ENCODE measurements around the gene APAF1.
"Not testable (repeated sequence)": the region's sequence is repeated elsewhere in the genome, so short reads cannot be mapped to it uniquely, and the experiment has no call there.

Gene APAF1

GRCh38 chr12:98727196-98727595, 82.1 kb downstream of the APAF1 start:
- DNase-seq = no peak

DNA sequence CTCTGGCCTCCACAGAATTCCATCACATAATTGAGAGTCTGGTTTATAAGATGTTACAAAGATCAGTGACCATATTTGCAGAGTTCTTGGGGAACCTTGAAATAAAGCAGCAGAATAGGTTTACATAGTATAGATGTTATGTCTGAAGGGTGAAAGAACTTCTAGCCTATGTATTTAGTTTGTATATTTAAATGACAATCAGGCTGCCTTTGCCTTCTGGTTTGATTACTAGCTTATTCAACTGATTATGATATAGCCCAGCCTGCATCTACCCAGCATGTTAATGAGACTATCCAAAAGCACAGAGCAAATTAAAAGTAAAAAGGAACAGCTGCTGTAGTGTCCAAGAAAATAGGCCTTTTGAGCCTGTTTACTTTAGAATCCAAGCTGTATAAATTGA, 85.3 kb downstream of the APAF1 start:
- DNase-seq = no peak

GRCh38 chr12:98733667-98734350, 88.7 kb downstream of the APAF1 start:
- no peak for DNase-seq

DNA sequence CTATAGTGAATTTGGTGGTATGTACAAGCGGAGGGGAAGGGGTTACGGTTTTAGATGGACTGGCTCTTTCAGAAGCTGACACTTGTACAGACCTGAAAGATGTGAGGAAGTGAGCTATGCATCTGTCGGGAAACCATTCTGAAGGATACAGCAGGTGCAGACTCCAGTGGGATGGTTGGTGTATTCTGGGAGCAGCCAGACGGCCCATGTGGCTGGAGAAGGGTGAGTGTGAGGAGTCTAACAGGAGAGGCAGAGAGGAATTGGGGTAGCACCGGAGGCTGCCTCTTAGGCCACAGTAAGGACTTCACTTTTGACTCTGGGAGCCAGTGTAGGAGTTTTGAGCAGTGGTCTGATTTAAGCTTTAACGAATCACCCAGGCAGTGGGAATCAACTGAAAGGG, 90.7 kb downstream of the APAF1 start:
- no peak for DNase-seq

DNA sequence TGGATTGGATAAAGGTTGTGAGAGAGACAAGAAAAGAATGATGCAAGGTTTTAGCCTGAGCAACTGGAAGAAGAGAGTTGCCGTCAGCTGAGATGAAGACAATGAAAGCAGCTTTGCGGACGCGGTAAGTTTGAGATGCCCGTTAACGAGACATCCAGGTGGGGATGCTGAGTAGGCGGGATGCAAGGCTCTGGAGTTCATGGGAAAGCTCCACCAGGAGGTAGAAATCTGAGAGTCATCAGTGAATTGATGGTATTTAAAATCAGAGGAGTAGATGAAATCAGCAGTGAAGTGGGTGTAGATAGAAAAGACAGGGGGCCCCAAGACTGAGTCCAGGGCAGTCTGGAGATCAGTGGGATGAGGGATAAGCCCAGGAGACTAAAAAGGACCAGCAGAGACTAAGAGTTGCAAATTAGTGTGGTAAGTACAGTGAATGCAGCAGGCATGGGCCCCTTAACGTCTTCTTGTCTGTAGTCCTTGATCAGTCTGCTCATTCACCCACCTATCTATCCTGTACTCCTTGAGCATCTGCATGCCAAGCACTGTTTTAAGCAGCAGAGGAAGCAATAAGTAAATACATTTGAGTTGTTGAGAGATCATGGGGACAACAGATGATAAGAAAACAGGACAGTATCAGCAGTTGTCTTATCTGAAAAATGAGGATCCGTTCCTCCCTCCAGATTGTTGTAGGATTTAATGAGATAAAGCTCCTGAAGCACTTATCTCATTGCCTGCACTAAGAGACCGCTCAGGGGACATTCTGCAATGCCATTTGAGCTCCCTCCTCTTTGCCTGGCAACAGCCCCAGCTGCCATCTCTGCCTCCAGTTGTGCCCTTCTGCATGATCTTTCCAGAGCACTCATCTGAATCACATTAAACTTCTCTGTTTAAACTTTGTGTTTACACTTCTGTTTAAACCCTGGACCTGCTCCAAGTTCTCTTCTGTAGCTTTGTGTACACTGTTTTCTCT, 91.5 kb downstream of the APAF1 start:
- DNase-seq = no peak

- DNase-seq = no peak
Observed at GRCh38 chr12:98737322-98737712, 92.2 kb downstream of the APAF1 start.

DNA sequence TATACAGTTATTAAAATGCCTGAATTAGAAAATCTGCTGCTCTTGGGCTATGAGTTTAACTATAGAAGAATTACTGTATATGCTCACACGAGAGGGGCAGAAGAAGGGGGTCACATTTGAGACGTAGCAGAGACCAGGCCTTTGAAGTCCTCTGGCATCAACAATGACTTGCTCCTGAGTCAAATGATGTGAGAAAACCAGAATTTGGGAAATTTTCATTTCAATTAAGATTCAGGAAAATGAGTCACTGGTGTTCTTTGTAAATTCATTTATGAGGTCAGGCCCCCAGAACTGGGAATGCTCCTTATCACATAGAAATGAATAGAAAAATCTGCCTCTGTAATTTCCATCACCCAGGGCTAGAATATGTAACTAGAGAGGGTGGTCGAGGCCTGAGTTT, 92.9 kb downstream of the APAF1 start:
- DNase-seq = no peak

- DNase-seq = no peak
Observed at GRCh38 chr12:98738539-98738938, 93.4 kb downstream of the APAF1 start.

DNA sequence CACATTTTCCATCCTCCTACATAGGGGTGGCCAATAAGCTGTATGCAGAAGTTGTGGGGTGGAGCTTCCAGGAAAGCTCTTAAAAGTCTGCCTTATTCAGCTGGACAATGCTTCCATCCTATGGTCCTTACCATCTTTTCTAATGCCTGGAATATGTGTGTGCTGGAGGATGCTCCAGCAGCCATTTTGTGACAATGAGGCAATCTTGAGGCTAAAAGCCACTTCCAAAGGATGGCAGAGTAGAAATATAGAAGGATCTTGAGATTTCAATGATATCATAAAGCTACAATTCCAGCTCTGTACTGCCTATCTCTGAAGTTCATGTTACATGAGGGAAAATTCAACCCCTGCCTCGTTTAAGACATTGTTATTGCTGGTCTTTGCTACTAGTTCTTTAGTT, 95.7 kb downstream of the APAF1 start:
- no peak for DNase-seq

DNA sequence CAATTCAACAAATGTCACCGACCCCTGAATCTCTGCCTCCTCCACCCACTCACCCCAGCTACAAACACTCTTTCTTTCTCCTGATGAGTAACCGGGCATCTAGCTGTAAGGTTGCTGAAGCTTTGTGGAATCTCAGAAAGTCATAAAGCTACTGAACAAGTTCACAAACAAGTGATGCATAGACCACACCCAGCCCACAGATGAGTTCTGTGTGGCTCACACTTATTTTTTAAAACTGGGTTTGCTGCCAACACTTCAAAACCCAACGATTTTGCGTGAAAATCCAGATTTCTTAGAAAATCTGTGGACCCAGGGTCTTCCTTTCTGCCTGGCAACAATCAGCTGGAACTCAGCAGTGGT, 96.1 kb downstream of the APAF1 start:
- no peak for DNase-seq

DNA sequence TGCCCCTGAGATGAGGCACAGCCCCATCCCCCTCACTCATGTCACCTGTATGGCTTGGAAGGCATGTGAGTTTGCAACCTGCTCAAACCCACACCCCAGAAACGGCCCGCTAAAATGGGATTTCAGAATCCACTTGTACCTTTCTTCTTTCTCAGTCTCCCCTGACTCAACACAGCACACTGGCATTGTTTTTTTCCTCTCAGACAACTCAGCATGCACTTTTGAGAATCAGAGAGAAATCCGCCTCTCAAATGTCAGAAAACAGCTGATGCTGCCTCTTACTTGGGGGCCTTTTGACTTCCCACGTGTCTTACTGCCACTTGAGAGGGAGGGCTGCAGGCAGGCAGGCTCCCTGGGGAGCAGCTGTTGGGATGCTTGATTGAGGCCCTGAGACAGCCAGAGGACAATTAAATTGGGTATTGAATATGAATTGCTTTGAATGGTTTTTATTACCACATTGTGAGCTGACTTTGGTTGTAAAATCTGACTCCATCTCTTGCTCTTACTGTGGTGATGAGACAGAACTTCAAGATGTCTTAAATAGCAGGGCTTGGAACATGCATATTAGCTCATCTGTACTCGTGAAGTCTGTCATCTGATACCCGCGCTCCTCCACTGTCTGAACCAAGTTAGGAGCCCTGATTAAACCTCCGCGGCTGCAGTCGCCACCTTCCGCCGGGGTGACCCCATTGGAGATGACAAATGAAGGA, 96.6 kb downstream of the APAF1 start:
- DNase-seq = no peak

DNA sequence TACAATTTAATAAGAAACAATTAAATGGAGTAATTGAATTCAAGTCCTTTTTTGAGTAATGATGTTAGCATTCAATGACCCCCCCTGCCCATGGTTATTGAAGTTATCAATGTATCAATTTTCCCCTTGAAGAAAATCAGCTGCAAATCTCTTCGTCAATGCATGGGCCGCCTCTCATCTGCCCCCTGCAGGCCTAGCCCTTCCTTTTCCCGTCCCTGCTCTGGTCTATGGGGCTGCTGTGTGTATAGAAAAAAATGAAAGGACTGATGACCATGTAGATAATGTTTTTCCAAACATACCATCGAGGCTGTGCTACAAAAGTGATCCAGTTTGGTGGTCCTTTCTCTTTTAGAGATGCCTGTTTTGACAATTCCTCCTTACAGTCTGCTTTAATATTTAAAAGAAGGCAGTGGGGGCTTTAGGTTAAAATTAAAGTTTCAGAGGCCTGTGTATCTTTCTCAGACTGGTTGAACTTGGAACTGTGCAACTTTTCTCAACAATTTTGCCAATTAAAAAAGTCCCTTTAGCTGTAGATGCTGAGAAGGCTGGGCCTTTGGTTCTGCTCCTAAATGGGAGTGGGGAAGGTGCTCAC, 98.4 kb downstream of the APAF1 start:
- DNase-seq = peak; percentile 41

GRCh38 chr12:98744680-98745079, 99.6 kb downstream of the APAF1 start:
- DNase-seq = peak; percentile 36

- DNase-seq = peak; percentile 15
Observed at GRCh38 chr12:98745578-98746391, 100.7 kb downstream of the APAF1 start.

DNA sequence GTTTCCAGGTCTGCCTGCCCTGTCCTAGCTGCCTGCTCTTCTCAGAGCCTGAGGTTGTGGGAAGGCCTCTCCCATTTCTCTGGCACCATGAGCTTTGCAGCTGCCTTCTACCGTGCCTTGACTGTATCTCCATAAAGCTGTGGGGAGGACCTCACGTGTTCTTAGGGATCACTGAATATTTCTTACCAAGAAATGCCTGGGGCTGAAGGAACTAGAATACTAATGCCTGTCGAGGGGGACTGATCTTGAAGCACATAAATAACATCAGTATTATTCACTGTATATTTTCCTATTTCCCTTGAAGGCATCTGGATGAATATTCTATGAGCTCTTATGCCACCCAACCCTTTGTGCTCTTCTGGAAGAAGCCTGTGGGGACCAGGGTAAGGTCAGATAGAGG, 103.4 kb downstream of the APAF1 start:
- DNase-seq = no peak

- no peak for DNase-seq
Observed at GRCh38 chr12:98750511-98750910, 105.4 kb downstream of the APAF1 start.

DNA sequence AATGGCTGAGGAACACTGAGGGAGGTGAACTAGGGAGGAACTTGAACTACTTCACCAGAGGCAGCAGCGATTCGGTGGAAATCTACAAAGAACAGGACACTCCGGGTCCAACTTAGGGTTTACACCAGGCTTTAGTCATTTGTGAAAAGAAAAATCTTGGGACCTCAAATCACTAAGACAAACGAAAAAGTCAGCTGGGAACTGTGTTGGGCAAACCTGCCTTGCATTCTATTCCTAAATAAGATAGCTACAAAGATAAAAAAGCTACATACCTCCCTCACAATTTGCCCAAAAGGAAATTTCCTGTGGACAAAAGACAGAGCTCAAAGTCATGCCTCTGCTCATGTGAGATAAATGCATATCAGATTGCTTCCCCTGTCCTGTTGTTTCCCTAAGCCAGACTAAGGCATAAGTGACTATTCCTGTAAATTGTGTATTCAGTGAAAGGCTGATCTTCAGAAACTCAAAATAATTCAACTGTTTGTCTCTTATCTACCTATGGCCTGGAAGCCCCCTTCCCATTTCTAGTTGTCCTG, 106.6 kb downstream of the APAF1 start:
- no peak for DNase-seq

DNA sequence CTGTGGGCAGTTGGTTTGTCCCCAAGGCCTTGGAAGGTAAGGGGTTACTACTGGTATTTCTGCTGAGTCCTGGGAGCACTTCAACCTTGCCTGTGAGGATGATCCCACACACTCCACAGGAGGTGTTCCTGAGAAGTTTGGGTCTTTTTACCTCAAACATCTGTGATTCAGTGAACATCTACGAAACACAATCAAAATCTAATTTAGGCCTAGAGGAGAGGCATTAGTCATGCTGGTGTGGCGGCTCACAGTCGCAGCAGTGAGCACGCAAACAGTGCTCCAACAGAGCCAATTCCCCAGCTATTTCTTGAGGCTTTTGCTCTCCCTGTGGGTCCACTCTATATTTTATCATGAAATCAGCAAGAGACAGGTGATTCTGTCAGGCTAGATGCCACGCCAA, 107.6 kb downstream of the APAF1 start:
- no peak for DNase-seq

- DNase-seq = no peak
Observed at GRCh38 chr12:98754095-98754494, 109.0 kb downstream of the APAF1 start.

DNA sequence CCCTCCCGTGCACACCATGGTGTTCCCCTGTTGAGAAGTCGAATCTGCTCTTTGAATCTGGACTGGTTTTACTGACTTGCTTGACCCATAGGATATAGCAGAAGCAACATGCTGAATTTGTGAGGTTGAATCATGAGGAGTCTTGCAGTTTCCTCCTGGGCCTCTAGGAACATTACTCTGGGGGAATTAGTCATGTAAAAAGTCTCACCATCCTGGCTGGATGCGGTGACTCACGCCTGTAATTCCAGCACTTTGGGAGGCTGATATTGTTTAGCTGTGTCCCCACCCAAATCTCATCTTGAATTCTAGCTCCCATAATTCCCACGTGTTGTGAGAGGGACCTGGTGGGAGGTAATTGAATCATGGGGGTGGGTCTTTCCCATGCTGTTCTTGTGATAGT, 110.8 kb downstream of the APAF1 start:
- not testable (repeated sequence) for DNase-seq

DNA sequence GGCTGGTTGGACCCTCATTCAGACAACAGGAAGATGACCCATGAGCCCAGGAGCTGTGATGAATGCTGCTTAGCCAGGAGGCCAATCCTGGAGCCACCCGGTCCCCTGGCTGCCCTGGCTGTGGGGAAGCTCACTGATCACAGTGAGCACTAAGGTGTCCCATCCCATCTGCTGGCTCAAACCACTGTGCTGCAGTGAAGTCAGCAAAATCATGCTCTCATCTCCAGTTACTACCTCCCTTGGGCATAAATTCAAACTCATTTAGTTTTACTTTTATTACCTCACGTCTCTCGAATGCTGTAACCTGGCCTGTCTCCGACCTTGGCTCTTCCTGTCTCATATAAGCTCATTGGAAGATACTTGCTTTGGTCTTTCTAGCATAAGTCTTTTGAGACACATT, 112.4 kb downstream of the APAF1 start:
- DNase-seq = no peak

- DNase-seq = no peak
Observed at GRCh38 chr12:98758331-98758730, 113.2 kb downstream of the APAF1 start.
